OCI-LY3 (cell line): ENCODE measurements around the gene NTRK1.

Experiments used
- H2AFZ ChIP-seq: fragments of 200-600, 300-600 bp; shearing (Covaris generic); 2 replicates; pipeline ENCODE4 v1.6.0; 2014; ENCODE audit warnings: antibody characterized with exemption, low read depth, low read length
- H3K27ac ChIP-seq: fragments of 200-600, 300-600 bp; sonication (generic); 2 replicates; pipeline ENCODE4 v1.5.1; 2014; ENCODE audit warnings: mild to moderate bottlenecking, low read length, moderate library complexity, mixed read lengths
- H3K27me3 ChIP-seq: fragments of 200-600, 300-600 bp; sonication (generic); 2 replicates; pipeline ENCODE4 v1.6.1; 2014; ENCODE audit warnings: low read depth, low read length, mixed read lengths
- H3K36me3 ChIP-seq: fragments of 200-600, 300-600 bp; sonication (generic); replicated peaks from 2 replicates; pipeline ENCODE3; 2014; ENCODE audit warnings: low read depth, low read length, mixed read lengths
- H3K4me1 ChIP-seq: fragments of 300-600, 200-600 bp; sonication (generic); 2 replicates; pipeline ENCODE4 v1.6.1; 2014; ENCODE audit warnings: low read length, mixed read lengths
- H3K4me2 ChIP-seq: fragments of 200-600, 300-600 bp; sonication (generic); 2 replicates; pipeline ENCODE4 v1.6.1; 2014; ENCODE audit warnings: low read length, mixed read lengths
- H3K4me3 ChIP-seq: fragments of 300-600, 200-600 bp; sonication (generic); 2 replicates; pipeline ENCODE4 v1.5.1; 2014; ENCODE audit warnings: antibody characterized with exemption, mild to moderate bottlenecking, low read length, moderate library complexity
- H3K79me2 ChIP-seq: fragments of 300-600, 200-600 bp; shearing (Covaris generic); 2 replicates; pipeline ENCODE4 v1.6.1; 2014; ENCODE audit warnings: mild to moderate bottlenecking, low read length, mixed read lengths
- H3K9ac ChIP-seq: fragments of 300-600, 200-600 bp; shearing (Covaris generic); 2 replicates; pipeline ENCODE4 v1.6.0; 2014; ENCODE audit warnings: mild to moderate bottlenecking, low read length, moderate library complexity
- H3K9me3 ChIP-seq: fragments of 200-600, 300-600 bp; shearing (Covaris generic); 2 replicates; pipeline ENCODE4 v1.6.1; 2014; ENCODE audit warnings: low read length, mixed read lengths; ENCODE audit not compliant: insufficient read depth
- H4K20me1 ChIP-seq: fragments of 200-600, 300-600 bp; sonication (generic); 2 replicates; pipeline ENCODE4 v1.6.1; 2016; ENCODE audit warnings: low read length, mixed read lengths; ENCODE audit not compliant: insufficient read depth
- CTCF ChIP-seq: fragments of 200-600, 300-600 bp; sonication (generic); IDR thresholded peaks from 2 replicates; pipeline ENCODE4 v1.5.1; 2014; ENCODE audit warnings: antibody characterized with exemption, low read length, low read depth
- EZH2phosphoT487 ChIP-seq: fragments of 200-600 bp; shearing (Covaris generic); IDR thresholded peaks from 2 replicates; pipeline ENCODE4 v1.6.1; 2018; ENCODE audit warnings: antibody characterized with exemption, mixed run types, low read depth

NTRK1 gene

GRCh38 chr1:156849151-156849496 is 11.5 kb upstream of the NTRK1 start:
- no peak overlapping the region for H3K27ac ChIP-seq
- TF ChIP-seq EZH2phosphoT487 (no peak), CTCF (no peak)
- H3K4me2 ChIP-seq: no peak overlapping the region
- no peaks in the 10 kb centered on the region for H3K27me3 ChIP-seq
- H3K4me1 ChIP-seq: no peaks in the 10 kb centered on the region
- H3K9ac ChIP-seq: no peak overlapping the region
- no peaks in the 10 kb centered on the region for H3K9me3 ChIP-seq
- H3K36me3 ChIP-seq: no peaks in the 10 kb centered on the region
- H2AFZ ChIP-seq: no peak overlapping the region
- no peaks in the 10 kb centered on the region for H3K79me2 ChIP-seq
- no peaks in the 10 kb centered on the region for H4K20me1 ChIP-seq
- H3K4me3 ChIP-seq: no peak overlapping the region

GRCh38 chr1:156851779-156852417 is 8.8 kb upstream of the NTRK1 start:
- Histone ChIP-seq H3K4me2 (no peak overlapping the region), H3K27me3 (no peaks in the 10 kb centered on the region), H3K27ac (no peak overlapping the region), H3K9me3 (no peaks in the 10 kb centered on the region), H2AFZ (no peak overlapping the region), H3K79me2 (no peaks in the 10 kb centered on the region), H3K4me1 (0 out of 2 replicates have a peak, but pooled peaks cover 4% of the 10 kb centered on the region), H3K9ac (no peak overlapping the region), H3K36me3 (no peaks in the 10 kb centered on the region), H3K4me3 (no peak overlapping the region), H4K20me1 (no peaks in the 10 kb centered on the region)
- TF ChIP-seq EZH2phosphoT487 (no peak), CTCF (no peak)

- 0 out of 2 replicates have a peak, but pooled peaks cover 2% of the 10 kb centered on the region for H3K27me3 ChIP-seq
- 0 out of 2 replicates have a peak, but pooled peaks cover 4% of the 10 kb centered on the region for H3K4me1 ChIP-seq
- H3K4me2 ChIP-seq: no peak overlapping the region
- no peaks in the 10 kb centered on the region for H3K79me2 ChIP-seq
- no peaks in the 10 kb centered on the region for H3K9me3 ChIP-seq
- H2AFZ ChIP-seq: no peak overlapping the region
- no peaks in the 10 kb centered on the region for H4K20me1 ChIP-seq
- H3K36me3 ChIP-seq: no peaks in the 10 kb centered on the region
- H3K9ac ChIP-seq: no peak overlapping the region
- no peak overlapping the region for H3K27ac ChIP-seq
- no peak overlapping the region for H3K4me3 ChIP-seq
- TF ChIP-seq EZH2phosphoT487: no peak
- no peak for TF ChIP-seq CTCF
Observed at GRCh38 chr1:156852418-156852874, 8.2 kb upstream of the NTRK1 start.

- Histone ChIP-seq H2AFZ (no peak overlapping the region), H3K36me3 (no peaks in the 10 kb centered on the region)
- TF ChIP-seq CTCF (no peak), EZH2phosphoT487 (no peak)
Observed at GRCh38 chr1:156853761-156854160, 6.9 kb upstream of the NTRK1 start.

More at GRCh38 chr1:156853761-156854160, 6.9 kb upstream of the NTRK1 start:
- Histone ChIP-seq H3K4me3 (no peak overlapping the region), H4K20me1 (no peaks in the 10 kb centered on the region), H3K4me1 (0 out of 2 replicates have a peak, but pooled peaks cover 4% of the 10 kb centered on the region), H3K9ac (no peak overlapping the region), H3K27me3 (peaks cover 16% of the 10 kb centered on the region), H3K27ac (no peak overlapping the region), H3K9me3 (no peaks in the 10 kb centered on the region), H3K79me2 (no peaks in the 10 kb centered on the region), H3K4me2 (no peak overlapping the region)
